ENCODE results near the gene SELENOW.
"Not testable (repeated sequence)": the region's sequence is repeated elsewhere in the genome, so short reads cannot be mapped to it uniquely, and the experiment has no call there.

DNA sequence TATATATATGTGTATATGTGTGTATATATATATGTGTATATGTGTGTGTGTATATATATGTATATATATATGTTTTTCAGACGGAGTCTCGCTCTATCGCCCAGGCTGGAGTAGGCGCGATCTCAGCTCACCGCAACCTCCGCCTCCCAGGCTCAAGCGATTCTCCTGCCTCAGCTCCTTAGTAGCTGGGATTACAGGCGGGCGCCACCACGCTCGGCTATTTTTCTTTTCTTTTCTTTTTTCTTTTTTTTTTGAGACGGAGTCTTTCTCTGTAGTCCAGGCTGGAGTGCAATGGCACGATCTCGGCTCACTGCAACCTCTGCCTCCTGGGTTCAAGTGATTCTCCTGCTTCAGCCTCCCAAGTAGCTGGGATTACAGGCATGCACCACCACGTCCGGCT, 32.4 kb upstream of the SELENOW start:
- TF ChIP-seq, protein P1, sequence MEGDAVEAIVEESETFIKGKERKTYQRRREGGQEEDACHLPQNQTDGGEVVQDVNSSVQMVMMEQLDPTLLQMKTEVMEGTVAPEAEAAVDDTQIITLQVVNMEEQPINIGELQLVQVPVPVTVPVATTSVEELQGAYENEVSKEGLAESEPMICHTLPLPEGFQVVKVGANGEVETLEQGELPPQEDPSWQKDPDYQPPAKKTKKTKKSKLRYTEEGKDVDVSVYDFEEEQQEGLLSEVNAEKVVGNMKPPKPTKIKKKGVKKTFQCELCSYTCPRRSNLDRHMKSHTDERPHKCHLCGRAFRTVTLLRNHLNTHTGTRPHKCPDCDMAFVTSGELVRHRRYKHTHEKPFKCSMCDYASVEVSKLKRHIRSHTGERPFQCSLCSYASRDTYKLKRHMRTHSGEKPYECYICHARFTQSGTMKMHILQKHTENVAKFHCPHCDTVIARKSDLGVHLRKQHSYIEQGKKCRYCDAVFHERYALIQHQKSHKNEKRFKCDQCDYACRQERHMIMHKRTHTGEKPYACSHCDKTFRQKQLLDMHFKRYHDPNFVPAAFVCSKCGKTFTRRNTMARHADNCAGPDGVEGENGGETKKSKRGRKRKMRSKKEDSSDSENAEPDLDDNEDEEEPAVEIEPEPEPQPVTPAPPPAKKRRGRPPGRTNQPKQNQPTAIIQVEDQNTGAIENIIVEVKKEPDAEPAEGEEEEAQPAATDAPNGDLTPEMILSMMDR (IDR thresholded peaks at IDR 0.05), result not testable (repeated sequence)
- not testable (repeated sequence) for TF ChIP-seq POLR2A (IDR thresholded peaks at IDR 0.05)
